NCI-H1105 treated with DMSO at 0.1 percent for 48 hours (cell line): ENCODE results near the gene JMJD8.

ENCODE experiments used
- DNase-seq: peaks from one replicate; lab custom pipeline; 2025; lab: John Stamatoyannopoulos, UW

JMJD8 gene

DNA sequence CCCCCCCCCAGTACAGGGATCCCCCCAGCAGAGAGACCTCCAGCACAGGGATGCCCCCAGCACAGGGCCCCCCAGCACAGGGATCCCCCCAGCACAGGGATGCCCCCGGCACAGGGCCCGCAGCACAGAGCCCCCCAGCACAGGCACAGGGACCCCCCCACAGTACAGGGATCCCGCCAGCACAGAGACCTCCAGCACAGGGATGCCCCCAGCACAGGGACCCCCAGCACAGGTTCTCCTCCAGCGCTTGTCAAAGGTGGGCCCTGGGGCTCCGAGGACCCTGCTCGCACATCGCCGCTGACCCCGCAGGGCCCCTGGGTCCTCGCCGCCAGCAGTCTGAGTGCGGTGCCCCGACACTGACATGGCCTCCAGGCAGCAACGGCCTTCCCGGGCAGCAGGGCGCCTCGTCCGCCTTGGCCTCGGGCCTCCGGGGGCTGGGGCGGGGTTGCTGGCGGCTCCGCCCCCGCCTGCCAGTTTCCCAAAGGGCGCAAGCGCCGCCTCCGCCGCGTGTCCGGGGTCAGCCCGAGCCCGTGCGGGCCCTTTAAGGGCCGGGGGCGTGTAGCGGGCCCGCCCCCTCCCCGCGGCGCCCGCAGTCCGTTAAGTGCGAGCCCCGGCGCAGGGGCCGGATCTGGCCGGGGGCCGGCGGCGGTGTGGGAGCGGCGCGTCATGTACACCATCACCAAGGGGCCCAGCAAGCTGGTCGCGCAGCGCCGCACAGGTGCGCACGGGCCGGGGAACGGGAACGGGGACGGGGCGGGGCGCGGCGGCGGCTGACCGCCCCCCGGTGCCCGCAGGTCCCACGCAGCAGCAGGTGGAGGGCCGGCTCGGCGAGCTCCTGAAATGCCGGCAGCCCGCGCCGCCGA lies 42.6 kb downstream of the JMJD8 start, which contains the start of gene MCRIP2:
Gene MCRIP2 (plus strand): TSS at position 503 of the 863 bp plus-strand sequence. CDS start 164 bp downstream, at position 667.
- peak; percentile 16 for DNase-seq

- DNase-seq = no peak
Observed at GRCh38 chr16:640614-641013, 43.5 kb downstream of the JMJD8 start.

DNA sequence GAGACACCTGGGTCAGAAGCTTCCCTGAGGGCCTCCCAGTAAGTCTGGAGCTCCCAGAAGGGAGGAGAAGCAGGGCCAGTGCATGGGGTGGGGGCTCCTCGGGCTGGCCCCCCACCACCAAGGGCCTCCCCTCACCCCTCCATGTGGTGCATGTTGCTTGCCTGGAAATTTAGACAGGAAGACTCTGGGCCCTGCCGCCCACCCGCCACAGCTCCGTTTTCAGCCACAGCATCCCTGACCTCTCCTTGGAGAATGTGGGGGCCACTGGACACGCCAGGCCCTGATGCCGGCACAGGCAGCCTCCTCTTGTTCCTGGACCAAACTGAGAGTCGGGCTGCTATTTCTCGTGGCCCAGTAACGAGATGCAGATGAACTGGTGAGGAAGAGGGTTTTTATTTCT lies 45.3 kb downstream of the JMJD8 start:
- no peak for DNase-seq

DNA sequence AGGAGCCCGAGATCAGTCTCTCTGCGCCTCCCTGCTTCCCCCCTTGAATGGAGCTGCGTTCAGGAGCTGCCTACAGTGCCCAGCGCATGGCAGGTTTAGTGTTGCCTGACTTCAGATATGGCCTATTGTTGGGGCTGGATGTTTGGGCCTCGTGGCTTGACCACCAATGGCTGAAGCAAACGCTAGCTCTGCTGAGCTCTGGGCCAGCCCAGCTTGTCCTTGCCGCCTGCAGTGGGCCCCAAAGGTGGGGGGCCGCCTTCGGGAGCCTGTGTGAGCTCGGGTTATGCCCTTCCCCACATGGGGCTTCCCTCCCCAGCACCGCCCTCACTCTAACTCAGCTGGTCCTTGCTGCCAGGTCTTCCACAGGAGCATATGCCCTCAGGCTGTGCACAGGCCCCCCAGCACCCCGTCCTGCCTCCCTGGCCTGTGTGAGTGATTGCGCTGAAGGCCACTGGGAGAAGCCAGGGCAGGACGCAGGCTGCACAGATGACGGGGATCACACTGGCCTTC lies 46.0 kb downstream of the JMJD8 start:
- no peak for DNase-seq

DNA sequence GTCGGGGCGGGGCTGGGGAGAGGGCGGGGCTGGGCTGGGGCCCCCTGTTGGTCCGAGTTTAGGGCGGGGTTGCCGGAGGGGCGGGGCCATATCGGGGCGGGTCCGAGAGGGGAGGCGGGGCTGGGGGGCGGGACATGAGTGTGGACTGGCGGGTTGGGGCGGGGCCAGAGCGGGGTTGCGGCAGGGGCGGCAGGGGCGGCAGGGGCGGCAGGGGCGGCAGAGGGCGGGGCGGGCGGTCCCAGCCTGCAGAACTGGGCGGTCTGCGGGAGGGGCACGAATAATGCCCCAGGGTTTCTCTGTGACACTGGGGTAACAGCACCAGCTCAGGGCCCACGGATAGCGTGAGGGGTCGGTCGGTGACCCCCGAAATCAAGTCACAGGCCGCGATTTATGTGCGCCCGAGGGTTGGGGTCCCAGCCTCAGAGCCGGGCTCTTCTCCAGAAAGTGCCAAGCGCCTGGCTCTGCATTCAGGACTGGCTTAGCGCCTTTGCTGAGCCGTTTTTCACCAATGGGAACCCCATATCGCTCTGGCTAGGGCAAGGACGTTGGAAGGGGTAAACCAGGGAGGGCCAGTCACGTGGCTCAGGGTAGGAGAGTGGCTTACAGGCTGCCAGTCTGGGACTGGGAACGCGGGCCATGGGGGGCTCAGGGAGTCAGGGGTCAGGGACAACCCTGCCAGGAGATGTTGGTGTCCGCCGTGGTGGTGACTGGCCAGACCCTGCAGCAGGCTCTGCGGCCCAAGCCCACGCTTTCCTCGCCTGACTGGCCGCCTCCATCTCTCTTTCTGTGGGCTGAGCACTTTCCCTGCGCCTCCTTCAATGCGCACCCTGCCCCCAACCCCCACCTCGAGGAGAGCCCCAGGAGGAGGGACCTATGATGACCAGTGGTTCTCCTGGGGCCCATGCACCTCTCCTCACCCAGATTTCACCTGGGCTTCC lies 46.8 kb downstream of the JMJD8 start:
- DNase-seq = no peak

DNA sequence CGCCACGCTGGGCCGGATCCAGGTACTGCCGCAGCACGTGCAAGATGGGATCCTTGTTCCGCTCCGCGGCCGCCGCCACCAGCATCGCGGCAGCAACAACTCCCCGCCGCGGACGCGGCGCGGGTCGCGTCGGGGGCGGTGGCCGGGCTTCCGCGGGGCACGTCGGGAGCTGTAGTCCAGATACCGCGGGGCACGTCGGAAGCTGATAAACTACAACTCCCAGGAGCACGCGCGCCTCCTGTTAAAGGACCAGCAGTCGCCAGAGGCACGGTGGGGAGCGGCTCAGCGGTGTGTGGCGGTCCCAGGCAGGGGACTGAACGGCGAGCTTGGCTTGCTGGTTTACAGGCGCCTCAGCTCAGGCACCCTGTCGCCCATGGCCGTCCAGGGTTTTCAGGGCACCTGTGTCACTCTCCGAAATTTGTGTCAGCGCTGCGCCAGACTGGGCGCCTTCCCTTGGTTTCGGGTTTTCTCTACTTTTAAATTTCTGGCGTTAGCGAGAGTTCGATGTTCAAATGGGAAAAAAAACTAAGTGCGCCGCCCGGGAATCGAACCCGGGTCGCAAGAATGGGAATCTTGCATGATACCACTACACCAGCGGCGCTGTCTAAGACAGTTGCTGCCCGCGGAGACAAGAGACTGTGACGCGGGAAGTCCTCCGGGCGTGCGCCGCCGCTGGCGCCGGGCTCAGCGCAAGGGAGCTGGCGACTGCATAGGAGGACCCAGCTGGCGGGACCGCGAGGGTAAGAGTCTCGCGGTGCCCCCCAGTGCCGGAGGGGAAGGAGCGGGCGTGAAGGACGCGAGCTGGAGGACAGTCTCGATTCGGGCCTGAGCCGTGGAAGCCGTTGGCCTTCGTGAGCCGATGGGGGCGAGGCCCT lies 47.7 kb downstream of the JMJD8 start, which contains the start of gene METTL26:
Gene METTL26 (minus strand): TSS at position 100 of the 875 bp plus-strand sequence. CDS start 15 bp downstream, at position 85.
- DNase-seq = peak; percentile 68

GRCh38 chr16:635573-636205 lies 48.4 kb downstream of the JMJD8 start:
- no peak for DNase-seq

GRCh38 chr16:634996-635395 lies 49.1 kb downstream of the JMJD8 start:
- DNase-seq = no peak

DNA sequence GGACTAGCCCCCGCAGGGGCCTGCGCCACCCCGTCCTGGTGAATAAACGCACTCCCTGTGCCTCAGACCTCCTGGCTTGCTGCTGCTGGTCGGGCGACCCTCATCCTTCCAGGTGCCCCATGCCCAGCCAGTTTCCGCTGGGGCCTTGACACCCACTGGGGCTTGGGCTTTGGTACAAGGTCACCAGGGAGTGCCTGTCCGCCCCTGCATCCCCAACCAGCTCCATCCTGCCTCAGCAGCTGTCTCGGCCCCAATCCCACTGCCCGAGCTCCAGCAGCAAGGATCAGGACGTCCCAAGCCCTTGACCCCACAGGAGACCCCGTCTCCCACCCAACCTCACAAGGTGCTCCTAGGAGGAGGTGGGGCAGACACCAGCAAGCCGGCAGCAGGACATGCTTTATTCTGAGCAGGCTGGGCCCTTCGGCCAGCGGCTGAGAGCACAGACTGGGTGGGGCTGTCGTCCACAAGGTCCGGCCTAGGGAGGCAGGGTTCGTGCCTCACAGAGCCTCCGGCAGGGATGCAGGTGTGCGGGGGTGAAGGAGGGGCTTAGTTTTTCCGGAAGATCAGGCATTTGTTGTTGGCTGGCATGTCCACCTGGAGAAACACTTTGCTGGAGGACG lies 50.0 kb downstream of the JMJD8 start:
- DNase-seq = no peak

DNA sequence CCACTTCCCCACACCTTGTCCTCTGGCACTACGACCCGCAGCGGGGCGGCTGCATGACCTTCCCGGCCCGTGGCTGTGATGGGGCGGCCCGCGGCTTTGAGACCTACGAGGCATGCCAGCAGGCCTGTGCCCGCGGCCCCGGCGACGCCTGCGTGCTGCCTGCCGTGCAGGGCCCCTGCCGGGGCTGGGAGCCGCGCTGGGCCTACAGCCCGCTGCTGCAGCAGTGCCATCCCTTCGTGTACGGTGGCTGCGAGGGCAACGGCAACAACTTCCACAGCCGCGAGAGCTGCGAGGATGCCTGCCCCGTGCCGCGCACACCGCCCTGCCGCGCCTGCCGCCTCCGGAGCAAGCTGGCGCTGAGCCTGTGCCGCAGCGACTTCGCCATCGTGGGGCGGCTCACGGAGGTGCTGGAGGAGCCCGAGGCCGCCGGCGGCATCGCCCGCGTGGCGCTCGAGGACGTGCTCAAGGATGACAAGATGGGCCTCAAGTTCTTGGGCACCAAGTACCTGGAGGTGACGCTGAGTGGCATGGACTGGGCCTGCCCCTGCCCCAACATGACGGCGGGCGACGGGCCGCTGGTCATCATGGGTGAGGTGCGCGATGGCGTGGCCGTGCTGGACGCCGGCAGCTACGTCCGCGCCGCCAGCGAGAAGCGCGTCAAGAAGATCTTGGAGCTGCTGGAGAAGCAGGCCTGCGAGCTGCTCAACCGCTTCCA lies 50.6 kb downstream of the JMJD8 start:
- DNase-seq = no peak

GRCh38 chr16:632486-633335 lies 51.4 kb downstream of the JMJD8 start:
- DNase-seq = no peak

DNA sequence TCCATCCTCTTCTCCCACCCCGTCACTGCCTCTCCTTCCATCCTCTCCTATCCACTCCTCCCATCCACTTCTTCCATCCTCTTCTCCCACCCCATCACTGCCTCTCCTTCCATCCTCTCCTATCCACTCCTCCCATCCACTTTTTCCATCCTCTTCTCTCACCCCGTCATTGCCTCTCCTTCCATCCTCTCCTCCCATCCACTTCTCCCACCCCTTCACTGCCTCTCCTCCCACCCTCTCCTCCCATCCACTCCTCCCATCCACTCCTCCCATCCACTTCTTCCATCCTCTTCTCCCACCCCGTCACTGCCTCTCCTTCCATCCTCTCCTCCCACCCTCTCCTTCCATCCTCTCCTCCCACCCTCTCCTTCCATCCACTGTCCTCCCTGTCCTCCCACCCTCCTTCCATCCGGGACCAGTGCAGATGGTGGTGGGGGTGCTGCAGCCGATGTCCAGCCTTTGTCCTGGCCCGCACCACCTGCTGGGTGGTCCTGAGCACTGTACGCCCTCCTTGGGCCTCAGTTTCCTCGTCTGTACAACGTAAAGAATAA lies 52.3 kb downstream of the JMJD8 start:
- DNase-seq = no peak
